ENCODE results near the gene FKBP2. TPM values are rescaled to one million over a fixed set of nuclear protein-coding genes. Genes with fewer than 3 reads are reported as not detected.
A peak's percentile ranks its signal among the peaks of the same experiment; 100 is the strongest.

The FKBP2 gene
- total RNA-seq, 1 experiment from 2014 or later = 87.4 TPM

DNA sequence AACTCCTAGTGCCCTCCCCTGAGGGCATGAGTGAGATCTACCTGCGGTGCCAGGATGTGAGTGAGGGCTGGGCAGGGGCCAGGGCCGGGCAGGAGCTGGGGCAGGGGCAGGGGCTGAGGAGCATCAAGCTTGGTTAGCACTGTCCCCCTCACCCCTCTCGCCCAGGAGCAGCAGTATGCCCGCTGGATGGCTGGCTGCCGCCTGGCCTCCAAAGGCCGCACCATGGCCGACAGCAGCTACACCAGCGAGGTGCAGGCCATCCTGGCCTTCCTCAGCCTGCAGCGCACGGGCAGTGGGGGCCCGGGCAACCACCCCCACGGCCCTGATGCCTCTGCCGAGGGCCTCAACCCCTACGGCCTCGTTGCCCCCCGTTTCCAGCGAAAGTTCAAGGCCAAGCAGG, 20.6 kb upstream of the FKBP2 start:
- no peak overlapping the region for H3K4me3 Mint-ChIP-seq (ENCODE audit: low read depth, unreplicated experiment)

DNA sequence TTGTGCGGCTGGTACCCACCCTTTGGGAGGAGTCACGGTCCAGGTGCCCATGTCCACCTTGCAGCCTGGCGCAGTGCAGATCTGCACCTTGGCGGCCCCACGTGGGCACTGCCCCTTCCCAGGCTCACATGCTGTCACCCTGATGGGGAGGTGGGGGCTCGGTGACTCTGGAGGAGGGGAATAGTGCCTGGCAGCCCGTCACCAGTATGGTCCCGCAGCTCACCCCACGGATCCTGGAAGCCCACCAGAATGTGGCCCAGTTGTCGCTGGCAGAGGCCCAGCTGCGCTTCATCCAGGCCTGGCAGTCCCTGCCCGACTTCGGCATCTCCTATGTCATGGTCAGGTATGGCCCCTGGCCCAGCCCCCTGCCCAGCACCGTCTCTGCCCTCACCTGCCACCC, 20.1 kb upstream of the FKBP2 start:
- peaks cover 90% of the 10 kb centered on the region for H3K36me3 Mint-ChIP-seq (ENCODE audit: insufficient read depth, unreplicated experiment)
- no peaks in the 10 kb centered on the region for H3K9me3 Mint-ChIP-seq (ENCODE audit: low read depth, unreplicated experiment)
- DNase-seq = no peak
- no peak overlapping the region for H3K4me3 Mint-ChIP-seq (ENCODE audit: low read depth, unreplicated experiment)
- TF ChIP-seq, protein P1, sequence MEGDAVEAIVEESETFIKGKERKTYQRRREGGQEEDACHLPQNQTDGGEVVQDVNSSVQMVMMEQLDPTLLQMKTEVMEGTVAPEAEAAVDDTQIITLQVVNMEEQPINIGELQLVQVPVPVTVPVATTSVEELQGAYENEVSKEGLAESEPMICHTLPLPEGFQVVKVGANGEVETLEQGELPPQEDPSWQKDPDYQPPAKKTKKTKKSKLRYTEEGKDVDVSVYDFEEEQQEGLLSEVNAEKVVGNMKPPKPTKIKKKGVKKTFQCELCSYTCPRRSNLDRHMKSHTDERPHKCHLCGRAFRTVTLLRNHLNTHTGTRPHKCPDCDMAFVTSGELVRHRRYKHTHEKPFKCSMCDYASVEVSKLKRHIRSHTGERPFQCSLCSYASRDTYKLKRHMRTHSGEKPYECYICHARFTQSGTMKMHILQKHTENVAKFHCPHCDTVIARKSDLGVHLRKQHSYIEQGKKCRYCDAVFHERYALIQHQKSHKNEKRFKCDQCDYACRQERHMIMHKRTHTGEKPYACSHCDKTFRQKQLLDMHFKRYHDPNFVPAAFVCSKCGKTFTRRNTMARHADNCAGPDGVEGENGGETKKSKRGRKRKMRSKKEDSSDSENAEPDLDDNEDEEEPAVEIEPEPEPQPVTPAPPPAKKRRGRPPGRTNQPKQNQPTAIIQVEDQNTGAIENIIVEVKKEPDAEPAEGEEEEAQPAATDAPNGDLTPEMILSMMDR (IDR thresholded peaks at IDR 0.05; ENCODE audit: unreplicated experiment) = no peak
- H3K27me3 Mint-ChIP-seq (ENCODE audit: unreplicated experiment) = no peaks in the 10 kb centered on the region
- no TSS peak for BruUV-seq (replicated peaks)
- peaks cover 9% of the 10 kb centered on the region for H3K4me1 Mint-ChIP-seq (ENCODE audit: low read depth, unreplicated experiment)
- H3K27ac Mint-ChIP-seq (ENCODE audit: unreplicated experiment) = no peak overlapping the region
- CTCF ChIA-PET = interaction anchor here (0.6 kb wide), 1 partner anchor 18 kb away, joined by 7 read pairs; no protein-coding TSS in a partner anchor
- intact Hi-C loops (cut with micrococcal nuclease; ENCODE audit: unreplicated experiment) = no loop called here

More for the DNA sequence above, 20.6 kb upstream of the FKBP2 start:
- Mint-ChIP-seq H3K36me3 (ENCODE audit: insufficient read depth, unreplicated experiment) (peaks cover 90% of the 10 kb centered on the region), H3K27ac (ENCODE audit: unreplicated experiment) (no peak overlapping the region), H3K27me3 (ENCODE audit: unreplicated experiment) (no peaks in the 10 kb centered on the region), H3K4me1 (ENCODE audit: low read depth, unreplicated experiment) (peaks cover 9% of the 10 kb centered on the region), H3K9me3 (ENCODE audit: low read depth, unreplicated experiment) (no peaks in the 10 kb centered on the region)
- no TSS peak for BruUV-seq (replicated peaks)
- TF ChIP-seq, protein P1 (IDR thresholded peaks at IDR 0.05; ENCODE audit: unreplicated experiment) = no peak
- no peak for DNase-seq
- intact Hi-C loops (cut with micrococcal nuclease; ENCODE audit: unreplicated experiment) = no loop called here
- CTCF ChIA-PET = interaction anchor here (0.6 kb wide), 2 partner anchors 18 to 1080 kb away, joined by 7 to 8 read pairs; no protein-coding TSS in a partner anchor

DNA sequence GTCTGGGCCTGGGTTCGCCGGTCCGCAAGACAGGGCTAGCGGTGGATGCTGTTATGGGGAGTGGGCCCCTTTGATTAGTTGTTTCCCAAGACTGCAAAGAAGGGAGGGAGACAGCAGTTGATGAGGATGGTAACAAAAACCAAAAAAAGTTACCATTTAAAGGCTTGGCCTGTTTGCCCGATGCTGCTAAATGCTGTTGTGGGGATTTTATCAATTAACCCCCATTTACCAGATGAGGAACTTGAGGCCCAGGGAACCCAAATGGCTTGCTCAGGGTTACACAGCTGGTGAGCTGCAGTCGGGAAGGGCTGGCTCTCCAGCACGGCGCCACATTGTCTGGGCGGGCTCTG, 18.3 kb upstream of the FKBP2 start:
- CTCF ChIA-PET = interaction anchor here (0.7 kb wide), 1 partner anchor 15 kb away, joined by 5 read pairs; no protein-coding TSS in a partner anchor
- Mint-ChIP-seq H3K4me3 (ENCODE audit: low read depth, unreplicated experiment) (no peak overlapping the region), H3K27ac (ENCODE audit: unreplicated experiment) (no peak overlapping the region), H3K4me1 (ENCODE audit: low read depth, unreplicated experiment) (peaks cover 12% of the 10 kb centered on the region), H3K9me3 (ENCODE audit: low read depth, unreplicated experiment) (no peaks in the 10 kb centered on the region), H3K27me3 (ENCODE audit: unreplicated experiment) (no peaks in the 10 kb centered on the region), H3K36me3 (ENCODE audit: insufficient read depth, unreplicated experiment) (peaks cover 94% of the 10 kb centered on the region)
- BruUV-seq (replicated peaks) = no TSS peak
- TF ChIP-seq, protein P1 (IDR thresholded peaks at IDR 0.05; ENCODE audit: unreplicated experiment) = no peak
- intact Hi-C loops (cut with micrococcal nuclease; ENCODE audit: unreplicated experiment) = no loop called here
- DNase-seq = no peak

DNA sequence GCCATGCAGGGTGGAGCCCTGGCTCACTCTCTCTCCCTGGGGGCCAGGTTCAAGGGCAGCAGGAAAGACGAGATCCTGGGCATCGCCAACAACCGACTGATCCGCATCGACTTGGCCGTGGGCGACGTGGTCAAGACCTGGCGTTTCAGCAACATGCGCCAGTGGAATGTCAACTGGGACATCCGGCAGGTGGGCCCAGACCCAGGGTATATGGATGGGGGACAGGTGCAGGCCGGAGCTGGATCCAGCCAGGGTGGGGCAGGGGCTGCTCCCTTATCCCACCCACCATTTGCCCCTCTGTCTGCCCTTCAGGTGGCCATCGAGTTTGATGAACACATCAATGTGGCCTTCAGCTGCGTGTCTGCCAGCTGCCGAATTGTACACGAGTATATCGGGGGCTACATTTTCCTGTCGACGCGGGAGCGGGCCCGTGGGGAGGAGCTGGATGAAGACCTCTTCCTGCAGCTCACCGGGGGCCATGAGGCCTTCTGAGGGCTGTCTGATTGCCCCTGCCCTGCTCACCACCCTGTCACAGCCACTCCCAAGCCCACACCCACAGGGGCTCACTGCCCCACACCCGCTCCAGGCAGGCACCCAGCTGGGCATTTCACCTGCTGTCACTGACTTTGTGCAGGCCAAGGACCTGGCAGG, 17.8 kb upstream of the FKBP2 start:
- DNase-seq = no peak
- TF ChIP-seq, protein P1 (IDR thresholded peaks at IDR 0.05; ENCODE audit: unreplicated experiment) = no peak
- Mint-ChIP-seq H3K27me3 (ENCODE audit: unreplicated experiment) (no peaks in the 10 kb centered on the region), H3K4me1 (ENCODE audit: low read depth, unreplicated experiment) (peaks cover 15% of the 10 kb centered on the region), H3K27ac (ENCODE audit: unreplicated experiment) (peak overlapping the region; percentile 39), H3K36me3 (ENCODE audit: insufficient read depth, unreplicated experiment) (peaks cover 93% of the 10 kb centered on the region), H3K9me3 (ENCODE audit: low read depth, unreplicated experiment) (no peaks in the 10 kb centered on the region), H3K4me3 (ENCODE audit: low read depth, unreplicated experiment) (no peak overlapping the region)
- intact Hi-C loops (cut with micrococcal nuclease; ENCODE audit: unreplicated experiment) = no loop called here
- BruUV-seq (replicated peaks) = no TSS peak
- CTCF ChIA-PET = interaction anchor here (0.7 to 1.4 kb wide), 2 partner anchors 15 to 27 kb away, joined by 3 to 5 read pairs; no protein-coding TSS in a partner anchor

Data from Calu3 (cell line).